Kidney capillary endothelial cell (primary cell): ENCODE measurements around the gene NRL.
"Not testable (repeated sequence)": the region's sequence is repeated elsewhere in the genome, so short reads cannot be mapped to it uniquely, and the experiment has no call there.

Experiments used
- DNase-seq: peaks from one replicate; pipeline ENCODE4 v3.0.0-alpha.2; 2018; ENCODE audit warnings: low spot score

Gene NRL

DNA sequence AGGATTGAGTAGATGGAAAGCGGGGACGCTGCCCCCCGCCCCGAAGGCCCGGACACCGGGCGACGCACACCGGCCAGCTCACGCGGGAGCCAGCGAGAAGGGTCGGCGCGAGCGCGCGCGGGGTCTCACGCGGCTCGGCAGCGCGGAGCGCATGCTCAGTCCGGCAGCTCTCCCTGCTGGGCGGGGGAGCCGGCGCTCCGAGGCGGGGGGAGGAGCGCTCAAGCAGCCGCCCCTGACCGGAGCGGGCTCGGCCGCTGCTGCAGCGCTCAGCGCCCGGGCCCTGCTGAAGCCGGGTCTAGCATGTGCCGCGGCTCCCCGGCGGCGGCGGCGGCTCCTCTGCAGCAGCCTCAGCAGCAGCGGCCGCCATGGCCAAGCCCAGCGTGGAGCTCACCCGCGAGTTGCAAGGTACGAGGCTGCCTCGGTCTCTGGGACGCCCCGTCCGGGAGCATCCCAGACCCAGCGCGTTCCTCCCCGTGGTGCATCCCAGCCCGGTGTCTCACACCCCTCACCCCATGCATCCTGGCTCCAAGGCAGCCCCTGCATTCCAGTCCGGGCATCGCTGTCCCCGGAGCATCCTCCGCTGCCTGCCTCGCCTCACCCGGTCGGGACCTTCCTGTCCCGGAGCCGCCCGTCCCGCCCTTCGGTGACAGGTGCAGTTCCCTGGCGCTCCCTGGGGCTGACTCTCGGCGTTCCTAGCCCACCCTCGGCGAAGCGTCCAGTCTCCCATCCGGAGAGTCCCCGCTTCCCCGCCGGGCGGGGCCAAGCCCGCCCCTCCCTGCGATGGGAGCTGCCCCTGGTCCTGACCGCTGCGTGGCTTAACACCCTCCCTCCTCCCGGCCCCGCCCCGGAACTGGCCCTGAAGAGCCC is 62.7 kb downstream of the NRL start, which contains the start of gene CARMIL3:
TSS of gene CARMIL3 (plus strand) at position 221 of the 867 bp plus-strand sequence. CDS start at position 366, 145 bp downstream.
- DNase-seq, result peak; percentile 21

DNA sequence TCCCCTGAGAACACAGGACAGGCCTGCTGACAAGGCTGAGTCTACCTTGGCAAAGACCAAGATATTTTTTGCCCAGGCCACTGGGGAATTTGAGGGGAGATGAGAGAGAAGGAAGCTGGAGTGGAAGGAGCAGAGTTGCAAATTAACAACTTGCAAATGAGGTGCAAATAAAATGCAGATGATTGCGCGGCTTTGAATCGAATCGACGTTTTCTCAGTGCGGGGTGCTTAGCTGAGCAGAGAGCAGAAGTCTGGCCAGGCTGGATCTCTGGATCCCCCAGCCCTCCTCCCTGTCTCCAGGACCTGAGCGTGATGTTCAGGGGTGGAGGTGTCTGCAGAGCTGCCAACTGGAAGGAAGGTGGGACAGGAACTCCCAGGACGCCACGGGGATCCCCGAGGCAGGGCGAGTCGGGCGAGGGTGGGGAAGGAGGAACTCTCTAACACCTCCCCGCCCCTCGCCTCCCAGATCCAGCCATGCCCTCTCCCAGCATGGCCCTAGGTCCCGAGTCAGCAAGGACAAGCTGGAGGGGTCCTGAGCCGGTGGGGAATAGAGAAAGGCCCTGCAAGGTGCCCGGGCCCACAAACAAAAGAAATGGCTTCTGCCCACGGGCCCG is 63.5 kb downstream of the NRL start:
- DNase-seq, result no peak

DNA sequence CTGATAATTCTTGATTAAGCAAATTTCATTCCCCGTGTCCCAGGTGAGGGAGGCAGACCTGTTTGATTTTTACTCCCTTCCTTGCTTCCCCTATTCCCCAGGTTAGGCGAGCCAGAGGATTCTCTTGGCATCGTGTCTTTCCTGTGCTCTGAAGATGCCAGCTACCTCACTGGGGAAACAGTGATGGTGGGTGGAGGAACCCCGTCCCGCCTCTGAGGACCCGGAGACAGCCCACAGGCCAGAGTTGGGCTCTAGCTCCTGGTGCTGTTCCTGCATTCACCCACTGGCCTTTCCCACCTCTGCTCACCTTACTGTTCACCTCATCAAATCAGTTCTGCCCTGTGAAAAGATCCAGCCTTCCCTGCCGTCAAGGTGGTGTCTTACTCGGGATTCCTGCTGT is 64.0 kb downstream of the NRL start:
- DNase-seq, result not testable (repeated sequence)

DNA sequence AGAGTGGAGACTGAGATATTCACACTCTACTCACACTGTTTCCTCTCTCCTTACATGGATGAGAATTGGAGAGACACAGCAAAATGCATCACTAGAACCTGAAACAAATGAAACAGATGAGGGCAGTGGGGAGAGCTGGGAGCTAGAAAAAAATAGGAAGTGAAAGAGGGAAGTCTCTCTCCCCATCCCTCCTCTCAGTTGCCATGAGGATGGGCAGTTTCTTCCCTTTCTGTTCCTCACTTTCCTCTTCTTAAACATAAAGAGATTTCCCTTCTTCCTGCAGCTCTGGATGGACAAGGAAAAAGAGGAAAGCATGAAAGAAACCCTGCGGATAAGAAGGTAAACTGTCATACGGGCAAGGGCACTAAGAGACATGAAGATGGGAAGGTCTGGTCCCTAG is 65.7 kb downstream of the NRL start:
- not testable (repeated sequence) for DNase-seq

DNA sequence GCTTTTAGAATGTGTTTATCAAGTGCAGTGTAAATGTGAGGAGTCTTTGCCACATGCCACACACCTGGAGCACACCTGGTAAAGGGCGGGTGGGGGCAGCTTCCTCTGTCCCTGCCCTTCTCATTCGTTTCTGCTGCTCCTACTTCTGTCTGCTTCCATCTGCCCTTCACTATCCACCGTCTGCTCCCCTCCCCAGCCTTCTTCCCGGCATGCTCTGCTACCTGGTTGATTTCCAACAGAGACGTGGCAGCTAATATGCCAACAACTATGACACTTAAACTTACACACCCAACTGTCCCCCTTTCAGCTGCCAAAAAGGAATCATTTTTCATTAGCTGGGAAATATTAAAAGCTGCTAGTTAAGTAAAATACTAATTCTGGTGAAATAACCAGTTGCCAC is 72.0 kb downstream of the NRL start:
- no peak for DNase-seq

DNA sequence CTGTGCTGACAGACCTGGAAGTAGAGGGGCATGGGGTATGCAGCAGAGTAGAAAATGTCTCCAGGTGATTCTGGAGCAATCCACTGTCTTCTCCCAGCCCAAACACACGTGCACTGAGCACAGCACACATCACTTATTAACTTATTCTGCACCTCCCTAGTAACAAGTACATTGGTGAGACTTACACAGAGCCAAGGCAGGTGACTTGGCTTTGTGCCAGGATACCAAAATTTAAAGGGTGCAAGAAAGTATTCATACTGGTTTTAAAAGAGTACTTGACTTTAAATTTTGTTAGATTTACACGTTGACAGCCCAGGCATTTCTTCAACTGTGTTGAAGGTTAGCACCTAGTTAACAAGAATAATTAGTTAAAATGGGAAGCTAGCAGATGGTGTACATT is 74.1 kb downstream of the NRL start:
- no peak for DNase-seq

DNA sequence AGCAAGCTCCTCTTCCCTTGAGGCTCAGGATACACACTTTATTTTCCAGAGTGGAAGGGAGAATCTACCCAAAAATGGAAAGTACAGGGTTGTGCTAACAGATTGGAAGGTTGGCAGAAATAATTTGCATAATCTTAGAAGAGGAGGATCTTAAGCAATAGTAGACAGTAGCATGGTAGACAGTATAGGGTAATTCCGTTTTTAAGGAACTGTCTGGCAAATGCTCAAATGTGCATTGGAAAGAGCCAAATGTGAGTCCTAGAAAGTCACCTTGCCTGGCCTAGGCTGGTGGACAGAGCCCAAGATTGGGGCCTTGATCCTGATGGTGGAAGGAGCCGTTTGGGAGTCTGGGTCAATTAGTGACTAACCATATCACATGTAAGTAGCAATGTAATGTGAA is 76.1 kb downstream of the NRL start:
- DNase-seq, result no peak

DNA sequence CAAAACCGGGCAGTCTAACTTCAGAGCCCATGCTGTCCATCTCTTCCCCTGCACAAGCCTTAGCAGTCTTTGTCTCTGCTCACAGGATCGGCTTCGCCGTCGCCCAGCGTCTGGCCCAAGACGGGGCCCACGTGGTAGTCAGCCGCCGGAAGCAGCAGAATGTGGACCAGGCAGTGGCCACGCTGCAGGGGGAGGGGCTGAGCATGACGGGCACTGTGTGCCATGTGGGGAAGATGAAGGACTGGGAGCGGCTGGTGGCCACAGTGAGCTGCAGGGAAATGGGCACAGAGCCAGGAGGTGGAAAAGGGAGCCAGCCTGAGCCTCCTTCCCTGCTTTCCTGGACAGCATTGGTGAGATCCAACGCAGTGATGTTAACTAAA is 77.1 kb downstream of the NRL start:
- no peak for DNase-seq

DNA sequence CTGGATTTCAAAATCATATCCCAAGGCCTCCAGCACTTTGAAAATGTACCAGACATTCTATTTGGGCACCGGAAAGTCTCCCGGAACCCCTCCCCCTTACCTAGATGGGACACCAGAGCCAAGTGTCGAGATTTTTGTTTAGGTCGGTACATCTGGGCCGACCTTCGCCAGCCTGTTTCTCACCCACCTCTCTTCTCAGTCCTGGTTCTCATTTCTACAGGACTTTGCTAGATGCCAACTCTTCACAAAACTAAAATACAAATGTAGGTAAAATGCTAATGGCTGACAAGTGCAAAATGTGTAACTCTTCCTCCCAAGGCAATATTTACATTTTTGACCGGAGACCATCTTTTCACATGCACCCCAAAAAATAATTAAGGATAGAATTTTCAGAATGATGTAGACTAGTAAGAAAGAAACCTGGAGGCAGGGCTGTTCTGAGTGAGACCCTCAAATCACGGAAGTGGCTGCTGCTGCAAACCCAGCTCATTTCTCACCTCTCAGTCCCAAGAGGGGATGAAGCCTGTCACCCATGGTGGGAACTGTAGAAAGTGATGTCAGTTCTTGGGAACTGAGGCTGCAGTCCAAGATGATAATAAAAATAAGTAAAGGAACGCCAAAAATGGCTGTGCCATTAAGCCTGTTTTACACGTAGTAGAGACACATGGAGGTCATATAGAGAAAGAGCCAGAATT is 77.6 kb downstream of the NRL start:
- not testable (repeated sequence) for DNase-seq

DNA sequence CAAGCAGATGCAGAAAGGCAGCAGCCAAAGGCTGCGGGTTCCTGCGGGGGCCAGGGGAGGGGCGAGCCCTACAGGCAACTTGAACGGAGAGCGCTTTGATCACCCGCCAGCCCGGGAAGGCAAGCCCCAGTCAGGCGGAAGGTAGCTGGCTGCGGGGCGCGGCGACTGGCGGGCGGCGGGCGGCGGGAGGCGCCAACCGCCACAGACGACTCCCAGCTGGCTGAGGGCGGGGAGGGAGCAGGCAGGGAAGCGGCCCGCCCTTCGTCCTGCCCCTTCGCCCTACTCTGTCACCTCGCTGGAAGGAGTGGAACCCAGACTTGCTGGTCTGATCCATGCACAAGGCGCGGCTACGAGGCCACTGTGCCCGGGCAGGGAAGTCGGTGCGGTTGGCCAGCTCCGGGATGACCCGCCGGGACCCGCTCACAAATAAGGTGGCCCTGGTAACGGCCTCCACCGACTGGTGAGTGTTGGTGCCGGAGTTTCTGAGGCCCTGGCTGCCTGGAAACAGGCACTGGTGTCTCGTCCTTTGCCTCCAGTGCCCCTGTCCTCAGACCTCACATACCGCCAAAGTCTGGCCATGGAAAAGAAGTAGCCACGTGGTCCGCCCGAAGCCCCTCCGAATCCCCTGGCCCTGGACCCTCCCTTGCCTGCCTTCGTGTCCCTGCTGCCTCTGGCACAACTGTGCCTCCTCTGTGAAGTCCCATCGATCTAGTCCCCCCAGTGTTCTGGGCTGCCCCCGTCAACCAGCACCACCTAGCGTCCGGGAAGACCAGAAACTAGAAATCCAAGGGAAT is 78.4 kb downstream of the NRL start:
- DNase-seq, result peak; percentile 58

DNA sequence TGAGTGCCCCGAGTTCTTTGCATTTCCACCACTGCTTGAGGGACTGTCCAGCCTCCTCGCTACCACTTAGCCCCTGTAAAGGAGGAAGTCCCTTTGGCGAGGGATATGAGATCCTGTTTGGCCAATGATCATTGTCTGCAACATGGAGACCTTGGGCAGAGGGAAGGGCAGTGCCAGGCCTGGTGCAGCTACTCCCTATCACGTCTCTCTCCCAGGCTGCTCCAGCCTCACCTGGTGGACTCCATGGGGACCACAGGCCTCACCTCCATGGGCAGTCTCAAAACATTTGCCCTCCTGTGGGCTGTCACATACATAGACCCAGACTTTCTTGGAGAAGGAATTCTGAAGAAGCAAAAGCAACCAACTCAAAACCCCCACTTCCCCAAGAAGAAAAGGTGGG is 79.0 kb downstream of the NRL start:
- not testable (repeated sequence) for DNase-seq

DNA sequence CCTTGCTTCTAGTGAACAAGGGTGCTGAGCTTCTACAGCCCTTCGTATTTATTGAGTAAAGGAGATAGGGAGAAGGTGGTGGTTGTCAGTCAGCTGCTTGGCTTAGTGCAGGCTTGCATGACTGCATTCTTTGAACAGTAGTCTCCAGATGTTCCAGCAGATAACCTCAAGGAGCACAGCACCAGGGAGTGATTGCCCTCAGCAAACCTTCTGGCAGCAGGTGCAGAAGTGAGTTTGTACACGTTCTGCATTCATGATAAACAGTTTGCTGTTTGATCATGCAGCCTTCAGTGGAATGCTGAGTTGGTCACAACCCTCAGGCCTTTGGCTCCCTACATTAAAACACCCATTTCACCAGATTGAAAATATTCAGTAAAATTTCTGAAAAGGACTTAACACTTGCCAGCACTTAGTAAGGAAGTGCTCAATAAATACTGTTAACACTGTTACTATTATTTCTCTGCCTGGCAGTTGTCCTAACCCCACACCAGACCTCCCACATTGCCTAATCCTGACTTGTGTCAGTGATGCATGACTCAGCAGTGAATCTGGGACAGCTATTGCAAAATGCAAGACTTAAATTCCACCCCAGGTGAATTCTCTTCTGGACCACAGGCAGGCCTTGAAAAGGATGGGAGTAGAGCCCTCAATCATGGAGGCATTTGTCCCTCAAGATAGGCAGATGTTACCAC is 81.9 kb downstream of the NRL start:
- DNase-seq, result no peak

DNA sequence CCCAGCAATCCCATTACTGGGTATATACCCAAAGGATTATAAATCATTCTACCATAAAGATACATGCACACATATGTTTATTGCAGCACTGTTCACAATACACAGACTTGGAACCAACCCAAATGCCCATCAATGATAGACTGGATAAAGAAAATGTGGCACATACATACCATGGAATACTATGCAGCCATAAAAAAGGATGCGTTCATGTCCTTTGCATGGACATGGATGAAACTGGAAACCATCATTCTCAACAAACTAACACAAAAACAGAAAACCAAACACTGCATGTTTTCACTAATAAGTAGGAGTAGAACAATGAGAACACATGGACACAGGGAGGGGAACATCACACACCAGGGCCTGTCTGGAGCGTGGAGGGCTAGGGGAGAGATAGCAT is 83.4 kb downstream of the NRL start:
- DNase-seq, result not testable (repeated sequence)

DNA sequence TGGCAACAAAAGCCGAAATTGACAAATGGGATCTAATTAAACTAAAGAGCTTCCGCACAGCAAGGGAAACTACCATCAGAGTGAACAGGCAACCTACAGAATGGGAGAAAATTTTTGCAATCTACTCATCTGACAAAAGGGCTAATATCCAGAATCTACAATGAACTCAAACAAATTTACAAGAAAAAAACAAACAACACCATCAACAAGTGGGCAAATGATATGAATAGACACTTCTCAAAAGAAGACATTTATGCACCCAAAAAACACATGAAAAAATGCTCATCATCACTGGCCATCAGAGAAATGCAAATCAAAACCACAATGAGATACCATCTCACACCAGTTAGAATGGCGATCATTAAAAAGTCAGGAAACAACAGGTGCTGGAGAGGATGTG is 85.1 kb downstream of the NRL start:
- DNase-seq, result not testable (repeated sequence)
